ENCODE measurements around the gene SF3B2. TPM values are rescaled to one million over a fixed set of nuclear protein-coding genes. Genes with fewer than 3 reads are reported as not detected.

The SF3B2 gene
- total and polyA plus RNA-seq, 2 donors (not counting 3 experiments of a cell fraction or from before 2014, with no cell fraction given), result 99.4 to 196 TPM

- ChIA-PET CTCF (interaction anchor here (0.9 to 3.2 kb wide), 3 partner anchors 9 to 32 kb away, joined by 3 to 16 read pairs (median 10); partner anchors contain the start of genes BANF1 and EIF1AD), POLR2A (no interaction called here)
- Histone ChIP-seq H3K27me3 (ENCODE audit: control insufficient read depth in 2 of 2, insufficient read depth in 2 of 2, low read length in 2 of 2) (peaks cover 2% of the 10 kb centered on the region in 2 experiments), H2AFZ (ENCODE audit: low read depth, low read length) (no peak overlapping the region), H3K4me1 (ENCODE audit: control insufficient read depth, extremely low read depth, insufficient read depth, low read length) (peaks cover 21% of the 10 kb centered on the region), H4K20me1 (replicated peaks; ENCODE audit: control insufficient read depth, extremely low read depth, insufficient read depth, low read length) (no peaks in the 10 kb centered on the region), H3K9me1 (replicated peaks; ENCODE audit: control insufficient read depth, extremely low read depth, insufficient read depth, low read length) (no peaks in the 10 kb centered on the region), H3K79me2 (ENCODE audit: control insufficient read depth, insufficient read depth, low read length) (no peaks in the 10 kb centered on the region), H3K27ac (ENCODE audit: insufficient read depth, low read depth, low read length) (no peak overlapping the region), H3K9ac (replicated peaks; ENCODE audit: extremely low read depth, insufficient read depth, low read length) (no peak overlapping the region), H3K36me3 (ENCODE audit: control insufficient read depth in 2 of 2, extremely low read depth in 1 of 2, insufficient read depth in 2 of 2, low read length in 2 of 2) (no peaks in the 10 kb centered on the region), H3K4me3 (replicated peaks in 1 of 3; ENCODE audit: insufficient read depth in 1 of 3, low read depth in 1 of 3, low read length in 3 of 3) (no peak overlapping the region), H3K9me3 (replicated peaks; ENCODE audit: control insufficient read depth, insufficient read depth, low read length) (no peaks in the 10 kb centered on the region), H3K4me2 (ENCODE audit: insufficient read depth, low read length) (no peak overlapping the region)
- no peak for TF ChIP-seq MAX (IDR thresholded peaks at IDR 0.05; ENCODE audit: insufficient read depth, insufficient read length)
- no peak for TF ChIP-seq MYC (IDR thresholded peaks at IDR 0.05; ENCODE audit: low read depth, low read length)
- no peak for TF ChIP-seq GATA2 (IDR thresholded peaks at IDR 0.05; ENCODE audit: insufficient read depth, insufficient read length, low read depth, low read length)
- dilution Hi-C loops (cut with MboI; ENCODE audit: extremely low pct_ligation_motif_present, low sequenced_read_pairs) (no loop called here), intact Hi-C loops (cut with micrococcal nuclease) (no loop called here)
- no TSS peak for BruUV-seq (replicated peaks)
- DNase-seq (ENCODE audit: low read depth, low spot score), result no peak
- no peak for FAIRE-seq
Measured at GRCh38 chr11:66012946-66013761, 39.0 kb upstream of the SF3B2 start.

- Histone ChIP-seq H4K20me1 (replicated peaks; ENCODE audit: control insufficient read depth, extremely low read depth, insufficient read depth, low read length) (no peaks in the 10 kb centered on the region), H3K4me2 (ENCODE audit: insufficient read depth, low read length) (no peak overlapping the region), H3K4me1 (ENCODE audit: control insufficient read depth, extremely low read depth, insufficient read depth, low read length) (peaks cover 21% of the 10 kb centered on the region), H3K4me3 (replicated peaks in 1 of 3; ENCODE audit: insufficient read depth in 1 of 3, low read depth in 1 of 3, low read length in 3 of 3) (no peak overlapping the region), H3K9me3 (replicated peaks; ENCODE audit: control insufficient read depth, insufficient read depth, low read length) (no peaks in the 10 kb centered on the region), H3K27me3 (ENCODE audit: control insufficient read depth in 2 of 2, insufficient read depth in 2 of 2, low read length in 2 of 2) (peaks cover 2% of the 10 kb centered on the region in 2 experiments), H3K9ac (replicated peaks; ENCODE audit: extremely low read depth, insufficient read depth, low read length) (no peak overlapping the region), H3K27ac (ENCODE audit: insufficient read depth, low read depth, low read length) (no peak overlapping the region), H2AFZ (ENCODE audit: low read depth, low read length) (no peak overlapping the region), H3K79me2 (ENCODE audit: control insufficient read depth, insufficient read depth, low read length) (no peaks in the 10 kb centered on the region), H3K36me3 (ENCODE audit: control insufficient read depth in 2 of 2, extremely low read depth in 1 of 2, insufficient read depth in 2 of 2, low read length in 2 of 2) (no peaks in the 10 kb centered on the region), H3K9me1 (replicated peaks; ENCODE audit: control insufficient read depth, extremely low read depth, insufficient read depth, low read length) (no peaks in the 10 kb centered on the region)
- POLR2A ChIA-PET, result no interaction called here
- CTCF ChIA-PET, result interaction anchor here (0.7 to 3.2 kb wide), 3 partner anchors 8 to 54 kb away, joined by 3 to 16 read pairs (median 10); no protein-coding TSS in a partner anchor
- no peak for DNase-seq (ENCODE audit: low read depth, low spot score)
- BruUV-seq (replicated peaks), result no TSS peak
- FAIRE-seq, result no peak
- intact Hi-C loops (cut with micrococcal nuclease), result no loop called here
- dilution Hi-C loops (cut with MboI; ENCODE audit: extremely low pct_ligation_motif_present, low sequenced_read_pairs), result no loop called here
- no peak for TF ChIP-seq MYC (IDR thresholded peaks at IDR 0.05; ENCODE audit: low read depth, low read length)
- no peak for TF ChIP-seq MAX (IDR thresholded peaks at IDR 0.05; ENCODE audit: insufficient read depth, insufficient read length)
- TF ChIP-seq POLR2AphosphoS5 (IDR thresholded peaks at IDR 0.05; ENCODE audit: insufficient read depth, low read depth, low read length), result no peak
- TF ChIP-seq FOS (IDR thresholded peaks at IDR 0.05; ENCODE audit: borderline replicate concordance, insufficient read depth, low read length), result no peak
- no peak for TF ChIP-seq JUN (IDR thresholded peaks at IDR 0.05; ENCODE audit: borderline replicate concordance, insufficient read depth, insufficient read length, low read depth)
- no peak for TF ChIP-seq POLR2A (IDR thresholded peaks at IDR 0.05; ENCODE audit: low read depth, low read length)
Measured at GRCh38 chr11:66013762-66014100, 38.4 kb upstream of the SF3B2 start.

Data from endothelial cell of umbilical vein (primary cell).